HFF-Myc (cell line): ENCODE results near the gene IGFALS.
A peak's percentile ranks its signal among the peaks of the same experiment; 100 is the strongest.

Source experiments
- DNase-seq: peaks from one replicate; pipeline ENCODE4 v3.0.0-alpha.2; 2011; ENCODE audit warnings: low read depth; ENCODE audit errors: extremely low read depth
- H3K4me3 ChIP-seq: replicated peaks from 2 replicates; pipeline ENCODE4 v1.5.1; 2011; ENCODE audit warnings: low read depth, mild to moderate bottlenecking, control low read depth, low read length
- TF ChIP-seq, protein P1 (sequence below): IDR thresholded peaks from 2 replicates; pipeline ENCODE4 v1.5.1; 2012; ENCODE audit warnings: mild to moderate bottlenecking, low read depth, low read length, control low read depth; ENCODE audit errors: missing control alignments

IGFALS gene

DNA sequence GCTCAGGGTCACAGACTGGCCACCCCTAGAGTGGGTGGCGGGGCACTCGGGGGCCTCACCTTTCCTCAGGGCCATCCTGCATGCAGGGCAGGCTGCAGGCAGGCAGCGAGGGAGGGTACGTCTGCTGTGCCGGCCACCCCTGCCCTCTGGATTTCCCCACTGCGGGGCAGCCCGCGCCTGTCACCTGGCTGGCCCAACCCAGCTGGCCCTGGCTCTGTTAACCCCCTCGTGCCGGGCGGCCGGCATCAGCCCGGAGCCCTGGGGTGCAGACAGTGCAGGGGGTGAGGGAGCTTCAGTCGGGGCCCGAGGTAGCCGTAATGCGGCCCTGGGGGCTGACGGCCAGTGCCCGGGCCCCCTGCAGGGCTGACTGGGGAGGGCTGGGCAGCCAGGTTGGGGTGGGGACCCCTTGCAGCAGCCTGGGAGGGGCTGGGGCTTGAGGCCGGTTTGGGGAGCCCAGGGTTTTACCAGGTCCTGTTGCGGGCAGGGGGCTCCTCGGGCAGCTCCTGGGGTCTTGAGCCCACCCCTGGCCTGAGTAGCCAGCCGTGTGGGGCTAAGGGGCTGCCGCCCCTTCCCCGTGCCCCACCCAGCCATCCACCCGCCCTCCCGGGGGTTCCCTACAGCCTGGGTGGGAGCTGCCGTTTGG lies at the start of gene IGFALS:
Gene IGFALS (minus strand): TSS at position 128 of the 643 bp plus-strand sequence. CDS start 53 bp downstream, at position 75.
- TF ChIP-seq, protein P1, sequence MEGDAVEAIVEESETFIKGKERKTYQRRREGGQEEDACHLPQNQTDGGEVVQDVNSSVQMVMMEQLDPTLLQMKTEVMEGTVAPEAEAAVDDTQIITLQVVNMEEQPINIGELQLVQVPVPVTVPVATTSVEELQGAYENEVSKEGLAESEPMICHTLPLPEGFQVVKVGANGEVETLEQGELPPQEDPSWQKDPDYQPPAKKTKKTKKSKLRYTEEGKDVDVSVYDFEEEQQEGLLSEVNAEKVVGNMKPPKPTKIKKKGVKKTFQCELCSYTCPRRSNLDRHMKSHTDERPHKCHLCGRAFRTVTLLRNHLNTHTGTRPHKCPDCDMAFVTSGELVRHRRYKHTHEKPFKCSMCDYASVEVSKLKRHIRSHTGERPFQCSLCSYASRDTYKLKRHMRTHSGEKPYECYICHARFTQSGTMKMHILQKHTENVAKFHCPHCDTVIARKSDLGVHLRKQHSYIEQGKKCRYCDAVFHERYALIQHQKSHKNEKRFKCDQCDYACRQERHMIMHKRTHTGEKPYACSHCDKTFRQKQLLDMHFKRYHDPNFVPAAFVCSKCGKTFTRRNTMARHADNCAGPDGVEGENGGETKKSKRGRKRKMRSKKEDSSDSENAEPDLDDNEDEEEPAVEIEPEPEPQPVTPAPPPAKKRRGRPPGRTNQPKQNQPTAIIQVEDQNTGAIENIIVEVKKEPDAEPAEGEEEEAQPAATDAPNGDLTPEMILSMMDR: no peak
- no peak within 1 kb of the TSS for H3K4me3 ChIP-seq
- no peak for DNase-seq

DNA sequence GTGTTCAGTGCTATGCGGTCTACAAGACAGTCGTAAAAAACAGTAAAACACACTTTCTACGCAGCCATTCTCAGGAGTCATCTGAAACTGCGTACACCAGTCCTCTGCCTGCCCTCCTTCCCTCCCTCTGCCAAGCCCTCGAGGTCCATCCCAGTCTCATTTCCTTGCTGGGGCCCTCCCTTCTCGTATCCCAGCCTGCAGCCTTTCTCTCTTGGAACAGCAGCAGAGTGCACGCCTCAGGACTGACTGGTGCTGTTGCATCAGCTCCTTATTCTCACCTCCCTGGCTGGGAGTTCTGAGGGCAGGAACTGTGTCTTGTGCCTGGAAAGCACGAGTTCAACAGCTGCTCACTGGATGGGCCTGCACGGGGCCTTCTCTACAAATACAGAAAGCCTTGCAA lies 46.0 kb upstream of the IGFALS start:
- TF ChIP-seq, protein P1: no peak
- peak; percentile 57 for DNase-seq
- H3K4me3 ChIP-seq: no peak overlapping the region

DNA sequence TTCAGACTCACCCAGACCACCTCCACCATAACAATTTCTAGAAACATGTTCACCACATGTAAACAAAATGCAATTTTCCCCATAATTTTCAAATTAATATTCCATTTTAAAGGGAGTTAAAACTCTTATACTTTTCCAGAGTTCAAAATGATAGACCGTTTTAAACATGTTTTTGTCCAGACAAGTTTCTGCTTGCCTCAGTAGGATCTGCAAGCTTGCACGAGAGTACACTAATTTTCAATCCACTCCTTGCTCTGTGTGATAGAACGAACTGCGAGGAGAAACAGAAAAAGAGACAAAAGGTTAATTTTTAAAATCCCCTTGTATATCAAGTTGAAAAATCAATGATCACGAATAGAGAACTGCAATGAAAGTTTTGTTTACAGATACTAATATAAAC lies 40.6 kb upstream of the IGFALS start:
- H3K4me3 ChIP-seq: no peak overlapping the region
- DNase-seq: no peak
- TF ChIP-seq, protein P1: no peak

DNA sequence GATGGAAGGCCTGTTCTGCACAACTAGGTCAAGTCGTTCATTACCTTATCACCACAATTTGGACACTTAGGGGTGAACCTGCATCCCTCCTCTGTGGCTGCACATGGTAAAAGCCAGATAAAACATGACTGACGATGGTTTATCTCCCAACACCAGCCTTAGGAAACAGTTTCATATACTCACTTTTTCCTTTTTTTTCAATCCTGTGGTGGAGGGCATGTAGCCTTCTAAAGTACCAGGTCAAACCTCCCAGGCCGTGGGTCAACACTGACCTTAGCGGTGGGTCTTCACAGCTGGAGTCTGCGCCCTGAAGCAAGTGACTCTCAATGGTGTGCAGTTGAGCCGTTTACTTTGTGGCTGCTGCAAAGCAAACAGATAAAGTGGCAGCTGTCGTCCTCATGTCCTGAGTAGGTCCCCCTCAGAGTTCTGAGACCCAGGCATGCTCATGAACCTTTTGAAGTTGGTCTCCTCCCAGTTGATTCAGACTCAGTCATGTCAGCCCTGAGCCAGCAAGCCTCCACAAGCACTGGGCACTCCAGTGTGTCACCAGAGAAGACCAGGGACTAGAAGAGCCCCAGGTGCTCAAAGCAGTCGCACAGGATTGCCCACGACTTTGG lies 39.4 kb upstream of the IGFALS start:
- TF ChIP-seq, protein P1: no peak
- no peak overlapping the region for H3K4me3 ChIP-seq
- DNase-seq: no peak

DNA sequence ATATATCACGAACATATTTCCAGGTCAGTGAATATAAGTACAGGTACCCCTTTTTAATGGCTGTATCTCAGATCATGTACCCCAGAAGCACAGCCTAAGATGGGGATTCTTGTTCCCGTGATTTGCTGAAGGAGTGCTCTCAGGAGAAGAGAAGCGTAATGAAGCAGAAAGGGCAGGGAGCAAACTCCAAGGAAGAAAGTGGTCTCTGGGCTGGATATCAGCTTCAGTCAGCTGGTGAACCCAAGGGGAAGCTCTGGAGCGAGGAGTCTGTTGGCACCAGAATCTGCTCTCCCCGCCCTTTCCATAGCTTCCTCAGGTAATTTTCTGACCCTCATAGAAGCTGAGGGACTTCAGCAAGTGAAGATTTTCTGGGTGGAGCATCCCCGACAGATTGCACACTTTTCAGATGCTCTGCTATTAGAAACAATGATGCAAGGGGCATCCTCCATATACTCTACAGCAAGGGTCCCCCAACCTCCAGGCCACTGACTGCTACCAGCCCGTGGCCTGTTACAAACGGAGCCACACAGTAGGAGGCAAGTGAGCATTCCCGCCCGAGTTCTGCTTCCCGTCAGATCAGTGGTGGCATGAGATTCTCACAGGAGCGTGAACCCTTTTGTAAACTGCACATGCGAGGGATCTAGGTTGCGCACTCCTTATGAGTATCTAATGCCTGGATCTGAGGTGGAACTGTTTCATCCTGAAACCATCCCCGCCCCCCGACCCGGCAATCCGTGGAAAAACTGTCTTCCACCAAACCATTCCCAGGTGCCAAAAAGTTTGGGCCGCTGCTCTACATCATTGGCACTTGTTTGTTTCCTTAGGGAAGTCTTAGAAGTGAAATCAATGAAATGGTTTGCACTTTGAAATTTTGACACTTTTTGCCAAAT lies 37.9 kb upstream of the IGFALS start:
- H3K4me3 ChIP-seq: no peak overlapping the region
- no peak for DNase-seq
- TF ChIP-seq, protein P1: no peak

DNA sequence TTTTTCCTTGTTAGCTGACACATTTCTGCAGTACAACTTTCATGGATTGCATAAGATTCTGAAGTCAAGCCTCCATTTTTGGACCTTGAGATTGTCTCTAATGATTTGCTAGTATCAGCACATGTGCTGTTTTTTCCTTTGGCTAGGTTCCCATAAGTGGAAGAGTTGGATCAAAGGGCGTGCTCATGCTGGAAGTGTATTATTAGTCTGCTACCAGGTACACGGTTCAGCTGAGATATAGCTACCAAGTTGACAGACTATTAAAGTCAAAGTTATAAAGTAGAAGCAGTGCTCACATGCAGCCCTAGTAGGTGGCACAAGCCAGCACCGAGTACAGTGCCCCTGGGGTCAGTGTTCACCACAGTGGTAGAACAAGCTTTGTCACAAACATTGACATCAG lies 36.7 kb upstream of the IGFALS start:
- no peak overlapping the region for H3K4me3 ChIP-seq
- DNase-seq: no peak
- TF ChIP-seq, protein P1: no peak
